Cardiac septum (tissue), 1 donor: ENCODE data around the gene ERC2. TPM values are rescaled to one million over a fixed set of nuclear protein-coding genes. Genes with fewer than 3 reads are reported as not detected.

Source experiments
- DNase-seq: peaks from one replicate; pipeline ENCODE4 v3.0.0-alpha.2; 2020; ENCODE audit warnings: low spot score
- intact Hi-C: fragments of 100-400 bp; cut with DNase I; formaldehyde crosslinking; loops from one replicate; pipeline ENCODE4 v1.14.0; 2022
- total RNA-seq: library from RNA; stranded (reverse); fragmentation: NEBNext Ultra II Directional; extraction: Animal tissue kit (Norgen Biotek cat#: 25700); gene quantifications from one replicate; pipeline ENCODE4 v1.2.1, GENCODE V29; 2021
- donor health status: DM: no; HTN: no; CAD: no.

The ERC2 gene
- total RNA-seq, 1 donor from 2014 or later = 6.2 TPM

- DNase-seq = no peak
- intact Hi-C loops = no loop called here
Observed at GRCh38 chr3:55615694-55616295, 852.5 kb downstream of the ERC2 start.

GRCh38 chr3:55615039-55615693 is 853.1 kb downstream of the ERC2 start:
- intact Hi-C loops = no loop called here
- no peak for DNase-seq

DNA sequence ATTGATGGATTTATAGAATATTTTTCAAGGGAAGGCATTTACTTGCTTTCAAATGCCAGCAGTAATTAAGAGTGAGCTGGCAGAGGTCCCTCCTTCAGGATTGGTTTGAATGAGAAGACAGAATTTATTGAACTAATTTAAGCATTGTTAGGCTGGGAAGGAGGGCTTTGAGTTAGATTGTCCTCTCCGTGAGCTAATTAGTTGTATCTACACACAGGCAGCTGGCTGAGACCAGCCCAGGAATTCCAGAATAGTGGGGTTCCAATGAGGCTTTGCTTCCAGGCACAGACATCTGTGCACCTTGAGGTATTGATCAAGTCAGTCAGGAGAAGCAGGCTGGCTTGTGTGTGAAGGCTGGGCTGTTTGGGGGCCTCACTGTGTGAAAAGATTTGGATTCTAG is 857.1 kb downstream of the ERC2 start:
- intact Hi-C loops = no loop called here
- DNase-seq = no peak

- intact Hi-C loops = no loop called here
Observed at GRCh38 chr3:55609230-55609827, 858.9 kb downstream of the ERC2 start.

DNA sequence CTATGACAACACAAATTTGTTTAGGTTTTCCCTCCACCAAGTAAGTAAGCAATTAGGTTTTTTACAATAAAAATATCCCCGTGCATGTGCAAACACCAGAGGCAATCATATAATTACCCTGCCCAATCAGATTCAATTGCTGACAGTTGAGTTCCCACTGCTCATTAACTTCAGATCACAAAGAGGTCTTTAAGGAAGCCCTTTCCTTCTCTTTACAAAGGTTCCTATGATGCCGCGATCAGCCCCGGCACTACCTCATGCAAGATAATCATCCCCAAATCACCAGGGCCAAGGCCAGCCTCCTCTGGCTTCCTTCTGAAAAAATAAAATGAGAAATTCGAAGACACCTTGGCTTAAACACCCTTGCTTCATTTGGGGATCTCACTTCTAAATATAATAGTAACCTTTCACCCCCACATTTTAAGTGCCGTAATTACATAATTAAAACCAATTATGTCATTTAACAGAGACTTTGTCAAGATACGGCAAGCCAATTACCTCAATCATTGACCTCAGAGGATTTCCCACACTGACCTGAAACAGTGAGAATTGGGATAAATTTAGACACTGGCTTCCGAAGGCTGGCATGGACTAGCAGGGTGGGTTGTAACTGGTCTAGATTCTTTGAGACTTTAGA is 859.8 kb downstream of the ERC2 start:
- intact Hi-C loops = no loop called here

More at GRCh38 chr3:55609230-55609827, 858.9 kb downstream of the ERC2 start:
- no peak for DNase-seq

GRCh38 chr3:55607844-55608243 is 860.4 kb downstream of the ERC2 start:
- intact Hi-C loops = no loop called here

More for the DNA sequence above, 859.8 kb downstream of the ERC2 start:
- DNase-seq = no peak

DNA sequence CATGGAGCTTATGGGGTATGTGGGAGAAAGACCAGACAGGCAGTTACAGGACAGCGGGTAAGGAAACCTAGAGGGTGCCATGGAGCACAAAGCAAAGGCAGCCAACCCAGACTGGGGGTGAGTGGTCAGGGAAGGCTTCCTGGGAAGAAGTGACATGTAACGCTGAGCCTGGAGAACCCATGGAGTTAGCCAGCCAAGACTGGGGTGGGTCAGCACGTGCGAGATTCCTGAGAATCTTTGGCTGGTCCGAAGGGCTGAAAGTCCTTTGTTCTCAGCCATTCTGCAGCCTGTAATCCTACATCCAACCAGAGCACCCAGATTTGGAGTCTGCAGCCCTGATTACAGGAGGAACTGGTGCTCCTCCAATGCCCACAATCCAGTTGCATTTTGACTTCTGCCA is 861.1 kb downstream of the ERC2 start:
- no peak for DNase-seq
- intact Hi-C loops = no loop called here

More at GRCh38 chr3:55607844-55608243, 860.4 kb downstream of the ERC2 start:
- no peak for DNase-seq

GRCh38 chr3:55605443-55606236 is 862.6 kb downstream of the ERC2 start:
- no peak for DNase-seq
- intact Hi-C loops = no loop called here

GRCh38 chr3:55604846-55605245 is 863.4 kb downstream of the ERC2 start:
- DNase-seq = no peak
- intact Hi-C loops = no loop called here

DNA sequence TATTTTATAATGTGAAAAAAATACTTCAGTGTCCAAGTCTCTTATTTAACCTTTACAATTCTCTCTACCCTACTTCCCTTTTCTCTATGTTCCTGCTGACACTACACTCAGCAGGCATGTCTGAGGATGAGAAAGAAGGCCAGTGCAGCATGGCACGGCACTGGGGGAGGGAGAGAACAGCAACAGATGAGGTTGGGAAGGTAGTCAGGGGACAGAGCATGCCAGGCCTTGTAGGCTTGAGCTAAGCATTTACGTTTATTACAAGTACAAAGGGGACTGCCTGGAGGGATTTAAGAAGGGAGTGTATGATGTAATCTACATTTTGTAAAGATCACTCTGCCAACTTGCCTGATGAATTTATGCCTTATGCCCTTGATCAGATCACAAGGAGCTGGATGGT is 863.9 kb downstream of the ERC2 start:
- DNase-seq = no peak
- intact Hi-C loops = no loop called here

DNA sequence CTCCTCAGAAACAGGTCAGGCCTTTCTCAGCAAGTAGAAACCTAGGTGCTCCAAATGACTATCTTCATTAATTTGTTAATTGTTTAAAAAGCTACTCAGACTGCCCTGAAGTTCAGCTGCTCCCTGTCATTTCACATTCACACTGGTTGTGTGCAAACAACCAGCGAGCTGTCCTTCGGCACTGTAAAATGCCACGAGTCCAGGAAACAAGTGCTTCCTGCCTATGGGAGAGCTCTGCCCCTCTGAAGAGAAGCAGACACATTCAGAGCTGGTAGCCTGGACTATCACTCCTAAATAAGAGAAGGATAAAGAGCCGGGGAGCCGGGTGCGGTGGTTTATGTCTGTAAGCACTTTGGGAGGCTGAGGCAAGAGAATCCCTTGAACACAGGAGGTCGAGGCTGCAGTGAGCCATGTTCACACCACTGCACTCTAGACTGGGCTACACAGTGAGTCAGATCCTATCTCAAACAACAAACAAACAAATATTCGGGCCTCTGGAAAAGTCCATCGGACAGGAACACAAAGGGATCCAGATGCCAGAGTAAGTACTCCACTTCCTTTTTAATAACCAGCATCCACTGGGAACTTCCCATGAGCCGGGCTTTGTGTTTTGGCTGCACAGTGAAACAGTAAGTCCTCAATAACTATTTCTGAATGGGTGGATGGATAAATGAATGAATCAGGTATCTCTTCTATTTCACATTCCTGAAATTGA is 866.7 kb downstream of the ERC2 start:
- intact Hi-C loops = no loop called here

GRCh38 chr3:55598224-55598623 is 870.0 kb downstream of the ERC2 start:
- DNase-seq = no peak
- intact Hi-C loops = no loop called here

More for the DNA sequence above, 866.7 kb downstream of the ERC2 start:
- no peak for DNase-seq

DNA sequence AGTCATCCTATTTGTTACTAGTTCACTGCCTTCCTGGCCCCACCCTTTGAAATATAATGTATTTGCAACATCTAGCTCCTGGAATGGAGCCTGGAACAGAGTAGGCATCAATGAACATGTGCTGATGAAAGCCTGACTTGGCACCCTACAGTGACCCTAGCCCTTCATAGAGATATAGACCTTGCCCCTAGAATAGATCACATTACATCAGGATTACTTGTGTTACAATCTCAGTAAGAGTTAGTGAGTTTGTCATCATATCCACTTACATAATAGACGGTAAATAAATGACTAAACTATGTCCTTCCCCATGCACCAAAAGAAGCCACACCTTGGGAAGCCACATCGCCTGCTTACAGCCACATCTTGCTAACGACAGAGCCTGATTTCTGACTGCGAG is 870.6 kb downstream of the ERC2 start:
- intact Hi-C loops = no loop called here
- no peak for DNase-seq

GRCh38 chr3:55596212-55596611 is 872.1 kb downstream of the ERC2 start:
- intact Hi-C loops = no loop called here
- DNase-seq = no peak

GRCh38 chr3:55595420-55595819 is 872.8 kb downstream of the ERC2 start:
- intact Hi-C loops = no loop called here

DNA sequence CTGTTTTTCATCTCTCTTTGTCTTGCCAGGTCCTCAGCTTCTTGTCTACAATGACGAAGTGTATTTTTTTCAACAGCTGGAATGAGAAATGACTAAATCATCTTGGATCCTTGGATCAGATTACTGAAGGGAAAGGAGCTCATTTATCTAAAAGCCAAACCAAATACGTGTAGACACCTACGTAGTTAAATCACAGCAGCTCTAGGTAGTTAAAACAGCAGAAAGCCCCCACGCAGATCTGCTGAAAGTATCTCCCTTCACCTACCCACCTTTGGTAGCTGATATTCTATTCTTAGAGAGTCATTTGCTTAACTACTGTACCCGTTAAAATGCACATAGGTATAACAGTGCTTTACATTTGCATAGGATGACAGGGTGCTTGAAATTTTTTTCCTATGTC is 875.7 kb downstream of the ERC2 start:
- no peak for DNase-seq
- intact Hi-C loops = no loop called here

More at GRCh38 chr3:55595420-55595819, 872.8 kb downstream of the ERC2 start:
- DNase-seq = no peak

GRCh38 chr3:55591888-55592287 is 876.4 kb downstream of the ERC2 start:
- intact Hi-C loops = no loop called here
- no peak for DNase-seq

- intact Hi-C loops = no loop called here
- DNase-seq = no peak
Observed at GRCh38 chr3:55588146-55588765, 880.0 kb downstream of the ERC2 start.

GRCh38 chr3:55585856-55586255 is 882.4 kb downstream of the ERC2 start:
- intact Hi-C loops = no loop called here

More at GRCh38 chr3:55585856-55586255, 882.4 kb downstream of the ERC2 start:
- no peak for DNase-seq
